NCI-H2107 treated with DMSO at 0.1 percent for 48 hours (cell line): ENCODE measurements around the gene KCNA5.

Source experiments
- DNase-seq: peaks from one replicate; lab custom pipeline; 2025; ENCODE audit not compliant: unreplicated experiment; lab: John Stamatoyannopoulos, UW

KCNA5 gene

GRCh38 chr12:5027046-5027821, 16.4 kb upstream of the KCNA5 start:
- DNase-seq = no peak

GRCh38 chr12:5030066-5030465, 13.6 kb upstream of the KCNA5 start:
- no peak for DNase-seq

- DNase-seq = no peak
Observed at GRCh38 chr12:5031242-5031641, 12.4 kb upstream of the KCNA5 start.

GRCh38 chr12:5031958-5032357, 11.7 kb upstream of the KCNA5 start:
- DNase-seq = no peak

GRCh38 chr12:5032821-5033220, 10.9 kb upstream of the KCNA5 start:
- DNase-seq = no peak

GRCh38 chr12:5033883-5034282, 9.8 kb upstream of the KCNA5 start:
- DNase-seq = no peak

GRCh38 chr12:5034603-5035002, 9.1 kb upstream of the KCNA5 start:
- no peak for DNase-seq

GRCh38 chr12:5035618-5036017, 8.1 kb upstream of the KCNA5 start:
- no peak for DNase-seq

GRCh38 chr12:5036031-5036430, 7.6 kb upstream of the KCNA5 start:
- DNase-seq = no peak

GRCh38 chr12:5037795-5038357, 5.8 kb upstream of the KCNA5 start:
- DNase-seq = no peak

GRCh38 chr12:5038781-5039311, 4.8 kb upstream of the KCNA5 start:
- no peak for DNase-seq

GRCh38 chr12:5039815-5040214, 3.9 kb upstream of the KCNA5 start:
- DNase-seq = no peak

- no peak for DNase-seq
Observed at GRCh38 chr12:5040368-5040767, 3.3 kb upstream of the KCNA5 start.

GRCh38 chr12:5044420-5045295, 979 bp downstream of the KCNA5 start:
- no peak for DNase-seq

GRCh38 chr12:5047094-5047493, 3.4 kb downstream of the KCNA5 start:
- no peak for DNase-seq

GRCh38 chr12:5047729-5048128, 4.0 kb downstream of the KCNA5 start:
- DNase-seq = no peak

GRCh38 chr12:5050542-5050941, 6.9 kb downstream of the KCNA5 start:
- no peak for DNase-seq

- no peak for DNase-seq
Observed at GRCh38 chr12:5051334-5051733, 7.7 kb downstream of the KCNA5 start.

GRCh38 chr12:5051913-5052312, 8.2 kb downstream of the KCNA5 start:
- no peak for DNase-seq

- DNase-seq = no peak
Observed at GRCh38 chr12:5052348-5052747, 8.7 kb downstream of the KCNA5 start.

- no peak for DNase-seq
Observed at GRCh38 chr12:5059358-5059757, 15.7 kb downstream of the KCNA5 start.

- no peak for DNase-seq
Observed at GRCh38 chr12:5060958-5061357, 17.3 kb downstream of the KCNA5 start.
